Heart left ventricle (tissue), 16 donors: ENCODE measurements around the gene NNAT. TPM values are rescaled to one million over a fixed set of nuclear protein-coding genes. Genes with fewer than 3 reads are reported as not detected.

Source experiments
- ATAC-seq, 4 donors: fragments of 200-7000 bp; cut with Tn5 transposase; one replicate each; pipeline ENCODE4 v1.9.1; 2020 to 2022; ENCODE audit warnings: moderate library complexity in 4 of 4, mild to moderate bottlenecking in 3 of 4, moderate number of reproducible peaks in 1 of 4
- DNase-seq, 5 donors: peaks; one replicate each; pipeline ENCODE4 v3.0.0-alpha.2; 2020
- H3K27ac ChIP-seq, 12 donors: fragments of 200-600 bp; sonication (generic) in 4 of 12; one replicate each; pipeline versions ENCODE4 v1.5.0 to v1.8.0; 2016 to 2022; ENCODE audit warnings: mild to moderate bottlenecking in 2 of 12
- H3K27me3 ChIP-seq, 9 donors: fragments of 200-600 bp; sonication (generic) in 2 of 9; one replicate each; pipeline versions ENCODE4 v1.5.1 to v1.8.0; 2016 to 2022; ENCODE audit warnings: mild to moderate bottlenecking in 3 of 9
- H3K36me3 ChIP-seq, 9 donors: fragments of 200-600 bp; sonication (generic) in 2 of 9; one replicate each; pipeline versions ENCODE4 v1.5.0 to v1.8.0; 2018 to 2022; ENCODE audit warnings: mild to moderate bottlenecking in 2 of 9
- H3K4me1 ChIP-seq, 12 donors: fragments of 200-600 bp; sonication (generic) in 4 of 12; one replicate each; pipeline versions ENCODE4 v1.5.0 to v1.8.0; 2016 to 2022; ENCODE audit warnings: mild to moderate bottlenecking in 3 of 12
- H3K4me3 ChIP-seq, 12 donors: fragments of 200-600 bp; sonication (generic) in 4 of 12; one replicate each; pipeline versions ENCODE4 v1.5.0 to v1.8.0; 2017 to 2022; ENCODE audit warnings: mild to moderate bottlenecking in 9 of 12, moderate library complexity in 4 of 12
- H3K9me3 ChIP-seq, 12 donors: fragments of 200-600 bp; sonication (generic) in 4 of 12; one replicate each; pipeline versions ENCODE4 v1.5.0 to v1.8.0; 2016 to 2022; ENCODE audit warnings: mild to moderate bottlenecking in 1 of 12
- POLR2A ChIP-seq, 2 donors: fragments of 450-650 bp; IDR thresholded peaks; one replicate each; pipeline ENCODE4 v1.6.1; 2017; ENCODE audit warnings: antibody characterized with exemption in 2 of 2, mild to moderate bottlenecking in 2 of 2, moderate library complexity in 2 of 2
- WGBS, 4 donors: extraction: QIAGEN DNeasy Blood & Tissue Kit in 2 of 4; methylation state at CpG; one replicate each; pipeline versions ENCODE4 v1.1.5 to v1.1.7; 2013 to 2018; 5-methylcytosine and 5-hydroxymethylcytosine counted together
- intact Hi-C, 10 donors: fragments of 100-400 bp; cut with DNase I; formaldehyde crosslinking; loops; one replicate each; pipeline versions ENCODE4 v1.11.1 to v1.14.2; 2022
- polyA plus RNA-seq, 2 donors: library from polyadenylated mRNA; stranded (reverse); fragments of 200-250 nt; gene quantifications; one replicate each; pipeline ENCODE4 v1.2.3, GENCODE V29; 2013
- total RNA-seq, 9 donors: library from RNA; depleted of rRNA in 2 of 9; stranded (reverse); fragments of >200 nt in 2 of 9; fragmentation: NEBNext Ultra II Directional in 3 of 9; extraction: Animal tissue kit (Norgen Biotek cat#: 25700) in 3 of 9; gene quantifications; one replicate each; pipeline versions ENCODE4 v1.1.0 to v1.2.4, GENCODE V29; 2016 to 2023
- TF ChIP-seq, protein P1 (sequence below), 12 donors: fragments of 200-600 bp; sonication (generic) in 4 of 12; IDR thresholded peaks; one replicate each; pipeline versions ENCODE4 v1.5.0 to v1.8.0; 2018 to 2022; ENCODE audit warnings: antibody characterized with exemption in 12 of 12, mild to moderate bottlenecking in 5 of 12
- donor health status: ischemic (EF 13 %, LVEDD 7.1; RV severe dilation, severe dysfunction).
- donor health status: healthy with polysubstance abuse.
- donor health status: DM: no; HTN: yes; CAD: no.
- donor health status: DM: no; HTN: no; CAD: no.
- donor health status: ischemic (EF 25% LVEDD 6.9; RV normal size, moderate dysfunction).
- donor health status: ischemic (EF 25% LVEDD 5.7; RV mildly dilated, moderate dysfunction).
- donor health status: healthy.
- donor health status: DM: yes; HTN: yes; CAD: no.
- donor health status: ischemic (EF 35%, LVEDD 5.7; RV mildly dilated, moderate dysfunction).
- donor health status: nonischemic (EF 11% LVEDD 7.7; RV severe dilation, severe dysfunction).
- donor health status: DM: yes; HTN: yes; CAD: no.
- donor health status: PGD.
- donor health status: ischemic (EF 29% LVEDD 5.4; RV normal size, mild dysfunction).
- donor health status: nonischemic (EF 23%, LVEDD 6.1; RV moderate dilation, normal function).

Gene NNAT
- total and polyA plus RNA-seq, 11 donors: 0.23 to 4.6 (median 0.57) TPM; not detected in 5

DNA sequence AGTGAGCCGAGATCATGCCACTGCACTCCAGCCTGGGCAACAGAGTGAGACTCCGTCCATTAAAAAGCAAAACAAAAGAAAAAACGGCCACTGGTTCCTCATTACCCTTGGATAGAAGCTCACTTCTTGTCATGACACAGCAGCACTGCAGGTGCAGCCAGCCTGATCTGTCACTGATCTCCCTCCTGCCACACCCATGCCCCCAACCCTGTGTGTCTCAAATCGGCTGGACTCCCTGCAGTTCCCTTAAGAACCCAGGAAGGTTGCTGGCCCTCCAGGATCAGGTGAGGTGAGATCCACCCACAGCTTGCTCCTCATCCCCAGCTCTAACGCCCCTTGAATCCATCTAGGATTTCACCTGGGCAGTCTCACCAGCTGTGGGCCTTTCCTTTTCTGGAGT lies 26.3 kb upstream of the NNAT start:
- ATAC-seq (no peak), DNase-seq (no peak)
- Histone ChIP-seq H3K9me3 (no peaks in the 10 kb centered on the region), H3K4me1 (no peaks in the 10 kb centered on the region), H3K27ac (no peak overlapping the region), H3K27me3 (no peaks in the 10 kb centered on the region), H3K4me3 (no peak overlapping the region), H3K36me3 (peaks cover 0 to 18% (median 0%) of the 10 kb centered on the region in 9 donors)
- intact Hi-C loops: no loop called here
- whole genome bisulfite sequencing, 4 donors: 90 to 97% (median 92%) methylated on average over 4 to 5 of the region's 5 CpGs
- TF ChIP-seq, protein P1, sequence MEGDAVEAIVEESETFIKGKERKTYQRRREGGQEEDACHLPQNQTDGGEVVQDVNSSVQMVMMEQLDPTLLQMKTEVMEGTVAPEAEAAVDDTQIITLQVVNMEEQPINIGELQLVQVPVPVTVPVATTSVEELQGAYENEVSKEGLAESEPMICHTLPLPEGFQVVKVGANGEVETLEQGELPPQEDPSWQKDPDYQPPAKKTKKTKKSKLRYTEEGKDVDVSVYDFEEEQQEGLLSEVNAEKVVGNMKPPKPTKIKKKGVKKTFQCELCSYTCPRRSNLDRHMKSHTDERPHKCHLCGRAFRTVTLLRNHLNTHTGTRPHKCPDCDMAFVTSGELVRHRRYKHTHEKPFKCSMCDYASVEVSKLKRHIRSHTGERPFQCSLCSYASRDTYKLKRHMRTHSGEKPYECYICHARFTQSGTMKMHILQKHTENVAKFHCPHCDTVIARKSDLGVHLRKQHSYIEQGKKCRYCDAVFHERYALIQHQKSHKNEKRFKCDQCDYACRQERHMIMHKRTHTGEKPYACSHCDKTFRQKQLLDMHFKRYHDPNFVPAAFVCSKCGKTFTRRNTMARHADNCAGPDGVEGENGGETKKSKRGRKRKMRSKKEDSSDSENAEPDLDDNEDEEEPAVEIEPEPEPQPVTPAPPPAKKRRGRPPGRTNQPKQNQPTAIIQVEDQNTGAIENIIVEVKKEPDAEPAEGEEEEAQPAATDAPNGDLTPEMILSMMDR (IDR thresholded peaks at IDR 0.05): no peak
- no peak for TF ChIP-seq POLR2A (IDR thresholded peaks at IDR 0.05)

DNA sequence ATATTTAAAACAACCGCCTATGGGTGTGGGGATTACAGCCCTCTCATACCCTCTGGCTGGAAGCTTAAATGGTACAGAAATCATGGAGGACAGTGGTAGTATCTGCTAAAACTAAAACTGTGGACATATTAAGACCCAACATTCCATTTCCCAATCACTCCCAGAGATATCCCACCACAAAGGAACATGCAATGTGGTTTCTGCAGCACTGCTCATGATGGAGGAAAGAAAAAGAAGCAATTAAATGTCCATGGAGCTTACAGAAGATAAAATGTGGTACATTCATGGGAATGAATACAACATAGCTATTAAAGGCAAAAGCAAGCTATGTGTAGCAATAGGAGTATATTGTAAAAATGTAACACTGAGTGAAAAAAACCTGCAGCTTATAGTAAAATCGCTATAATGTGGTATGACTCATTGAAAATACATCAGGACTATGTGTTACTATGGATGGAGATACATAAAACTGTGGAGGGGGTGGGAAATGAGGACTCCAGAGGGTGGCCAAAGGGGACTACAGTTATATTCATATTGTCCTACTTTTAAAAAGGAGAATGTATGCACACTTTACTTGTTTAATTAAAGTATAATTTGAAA lies 22.9 kb upstream of the NNAT start:
- no peak for ATAC-seq
- DNase-seq: no peak
- intact Hi-C loops: no loop called here
- Histone ChIP-seq H3K9me3 (no peaks in the 10 kb centered on the region), H3K36me3 (peaks cover 0 to 10% (median 0%) of the 10 kb centered on the region in 9 donors), H3K4me3 (no peak overlapping the region), H3K27me3 (no peaks in the 10 kb centered on the region), H3K4me1 (peaks cover 0 to 4% (median 0%) of the 10 kb centered on the region in 12 donors), H3K27ac (no peak overlapping the region)
- WGBS, 4 donors: 80 to 92% (median 88%) methylated on average over 2 of the region's 2 CpGs
- TF ChIP-seq POLR2A (IDR thresholded peaks at IDR 0.05): no peak
- TF ChIP-seq, protein P1 (IDR thresholded peaks at IDR 0.05): no peak

DNA sequence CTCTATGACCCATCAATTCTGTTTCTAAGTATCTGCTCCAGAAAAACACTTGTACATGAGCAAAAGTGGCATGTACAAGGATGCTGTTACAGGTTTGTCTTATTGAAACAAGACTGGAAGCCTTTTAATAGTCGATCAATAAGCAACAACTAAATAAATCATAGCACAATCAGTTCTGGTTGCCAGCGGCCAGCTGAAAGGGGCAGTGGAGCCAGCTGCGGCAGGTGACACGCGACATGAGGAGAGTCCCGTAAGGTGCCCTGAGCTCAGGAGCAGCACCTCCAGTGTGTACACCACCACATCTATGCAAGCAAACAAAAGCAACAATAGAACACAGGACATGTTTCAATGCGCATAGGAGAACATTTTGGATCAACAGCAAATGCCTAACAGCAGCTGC lies 20.7 kb upstream of the NNAT start:
- intact Hi-C loops: no loop called here
- Histone ChIP-seq H3K4me1 (peaks cover 0 to 21% (median 3%) of the 10 kb centered on the region in 12 donors), H3K27me3 (no peaks in the 10 kb centered on the region), H3K4me3 (no peak overlapping the region), H3K9me3 (no peaks in the 10 kb centered on the region), H3K36me3 (peaks cover 0 to 8% (median 0%) of the 10 kb centered on the region in 9 donors), H3K27ac (no peak overlapping the region)
- 93 to 97% (median 96%) methylated on average over 7 of the region's 7 CpGs for WGBS, 4 donors
- no peak for ATAC-seq
- TF ChIP-seq POLR2A (IDR thresholded peaks at IDR 0.05): no peak
- TF ChIP-seq, protein P1 (IDR thresholded peaks at IDR 0.05): no peak
- DNase-seq: no peak

DNA sequence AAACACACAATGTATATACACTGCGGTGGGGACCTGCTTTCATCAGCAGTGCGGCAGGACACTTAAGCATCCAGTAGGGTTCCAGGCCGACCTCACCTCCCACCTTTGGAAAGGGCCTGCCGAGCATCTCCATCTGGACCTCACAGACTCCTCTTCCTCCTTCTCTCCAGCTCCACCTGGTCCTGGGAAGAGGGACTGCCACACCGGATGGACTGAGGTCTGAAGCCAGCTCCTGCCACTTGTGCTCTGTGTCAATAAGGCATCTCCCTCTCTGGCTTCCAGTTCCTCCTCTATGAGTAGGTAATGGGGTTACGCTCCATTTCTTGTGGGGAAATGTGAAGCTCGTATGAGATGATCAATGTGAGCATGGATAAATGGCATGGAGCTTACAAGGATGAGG lies 19.1 kb upstream of the NNAT start:
- Histone ChIP-seq H3K4me3 (no peak overlapping the region), H3K4me1 (peaks cover 0 to 30% (median 6%) of the 10 kb centered on the region in 12 donors), H3K27me3 (no peaks in the 10 kb centered on the region), H3K36me3 (peaks cover 0 to 8% (median 0%) of the 10 kb centered on the region in 9 donors), H3K27ac (no peak overlapping the region), H3K9me3 (no peaks in the 10 kb centered on the region)
- intact Hi-C loops: no loop called here
- ATAC-seq (no peak), DNase-seq (no peak)
- 79 to 85% (median 83%) methylated on average over 7 of the region's 7 CpGs for WGBS, 4 donors
- TF ChIP-seq, protein P1 (IDR thresholded peaks at IDR 0.05): no peak
- no peak for TF ChIP-seq POLR2A (IDR thresholded peaks at IDR 0.05)
